LNCaP clone FGC (cell line): ENCODE measurements around the gene CDHR4.
"Not testable (repeated sequence)": the region's sequence is repeated elsewhere in the genome, so short reads cannot be mapped to it uniquely, and the experiment has no call there.

Experiments used
- DNase-seq: peaks from one replicate; pipeline ENCODE4 v3.0.0-alpha.2; 2011; ENCODE audit warnings: low read depth
- H3K4me3 ChIP-seq: 2 replicates; pipeline ENCODE4 v1.5.1; 2011; ENCODE audit warnings: mild to moderate bottlenecking, low read depth, low read length, control low read depth
- TF ChIP-seq, protein P1 (sequence below): IDR thresholded peaks from 2 replicates; pipeline ENCODE4 v1.5.1; 2012; ENCODE audit warnings: mild to moderate bottlenecking; ENCODE audit not compliant: control insufficient read depth, insufficient read depth; ENCODE audit errors: extremely low read depth

Gene CDHR4

DNA sequence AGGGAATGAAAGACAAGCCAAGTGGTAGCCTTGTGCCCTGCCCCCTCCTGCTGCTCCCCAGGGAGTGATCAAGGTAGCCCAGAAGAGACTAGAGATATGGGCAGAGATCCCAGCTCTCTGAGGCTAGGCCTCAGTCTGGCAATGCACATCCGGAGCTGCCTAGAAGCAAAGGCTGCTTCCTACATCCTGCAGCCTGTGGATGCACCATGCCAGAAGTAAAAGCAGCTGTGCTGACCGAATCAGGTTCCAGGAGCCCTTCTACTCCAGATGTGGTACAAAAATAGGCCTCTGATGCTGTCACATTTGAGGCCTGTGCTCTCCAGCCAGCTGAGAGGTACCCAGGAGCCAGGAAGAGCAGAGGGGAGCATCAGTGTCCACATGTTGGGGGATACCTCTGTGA lies 40.7 kb upstream of the CDHR4 start:
- no peak overlapping the region for H3K4me3 ChIP-seq
- no peak for DNase-seq
- TF ChIP-seq, protein P1, sequence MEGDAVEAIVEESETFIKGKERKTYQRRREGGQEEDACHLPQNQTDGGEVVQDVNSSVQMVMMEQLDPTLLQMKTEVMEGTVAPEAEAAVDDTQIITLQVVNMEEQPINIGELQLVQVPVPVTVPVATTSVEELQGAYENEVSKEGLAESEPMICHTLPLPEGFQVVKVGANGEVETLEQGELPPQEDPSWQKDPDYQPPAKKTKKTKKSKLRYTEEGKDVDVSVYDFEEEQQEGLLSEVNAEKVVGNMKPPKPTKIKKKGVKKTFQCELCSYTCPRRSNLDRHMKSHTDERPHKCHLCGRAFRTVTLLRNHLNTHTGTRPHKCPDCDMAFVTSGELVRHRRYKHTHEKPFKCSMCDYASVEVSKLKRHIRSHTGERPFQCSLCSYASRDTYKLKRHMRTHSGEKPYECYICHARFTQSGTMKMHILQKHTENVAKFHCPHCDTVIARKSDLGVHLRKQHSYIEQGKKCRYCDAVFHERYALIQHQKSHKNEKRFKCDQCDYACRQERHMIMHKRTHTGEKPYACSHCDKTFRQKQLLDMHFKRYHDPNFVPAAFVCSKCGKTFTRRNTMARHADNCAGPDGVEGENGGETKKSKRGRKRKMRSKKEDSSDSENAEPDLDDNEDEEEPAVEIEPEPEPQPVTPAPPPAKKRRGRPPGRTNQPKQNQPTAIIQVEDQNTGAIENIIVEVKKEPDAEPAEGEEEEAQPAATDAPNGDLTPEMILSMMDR, result no peak

DNA sequence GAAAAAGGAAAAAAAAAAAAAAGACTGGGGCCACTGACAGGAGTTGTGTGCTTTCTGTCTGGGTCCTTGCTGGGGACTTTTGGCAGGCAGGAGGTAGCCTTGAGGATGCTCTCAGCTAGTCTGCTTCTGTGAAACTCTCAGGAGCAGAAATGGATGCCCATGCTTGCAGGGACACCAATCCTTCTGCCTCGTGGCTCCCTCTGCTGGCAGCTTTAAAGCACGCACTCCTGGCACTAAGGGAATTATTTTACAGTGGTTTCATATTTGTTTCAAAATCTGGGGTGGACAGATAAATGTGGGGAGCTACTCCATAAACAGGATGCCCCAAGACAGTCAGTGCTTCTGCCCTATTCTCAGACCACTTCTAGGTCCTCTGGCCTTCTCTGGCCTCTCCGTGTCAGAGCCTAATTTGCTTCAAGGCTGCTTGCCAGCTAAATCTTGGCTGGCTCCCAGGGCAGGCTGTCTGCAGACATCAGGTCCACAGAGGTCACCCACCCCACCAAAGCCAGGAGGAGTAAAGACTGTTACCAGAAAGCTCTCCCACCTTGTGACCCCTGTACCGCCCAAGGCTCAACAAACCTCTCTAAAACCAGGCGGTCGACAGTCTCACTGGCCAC lies 39.6 kb upstream of the CDHR4 start:
- H3K4me3 ChIP-seq, result no peak overlapping the region
- TF ChIP-seq, protein P1, result peak; percentile 90
- peak; percentile 54 for DNase-seq

DNA sequence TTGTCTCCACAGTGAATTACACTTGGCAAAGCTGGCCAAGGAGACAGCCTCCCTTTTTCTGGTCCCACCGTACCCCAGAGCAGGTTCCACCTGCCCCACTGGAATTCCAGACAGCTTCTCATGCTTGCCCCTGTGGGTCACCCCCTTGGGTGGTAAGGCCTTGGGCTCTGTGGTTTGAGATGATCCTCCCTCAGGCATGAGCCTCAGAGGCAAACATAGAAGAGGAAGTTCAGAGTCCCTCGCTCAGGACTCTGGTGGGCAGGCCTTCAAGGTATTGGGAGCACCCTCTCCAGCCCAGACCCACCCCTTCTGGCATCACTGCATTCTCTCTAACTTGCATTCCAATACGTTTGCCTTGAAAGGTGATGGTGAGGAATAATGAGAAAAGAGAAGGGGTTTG lies 31.7 kb upstream of the CDHR4 start:
- TF ChIP-seq, protein P1, result no peak

DNA sequence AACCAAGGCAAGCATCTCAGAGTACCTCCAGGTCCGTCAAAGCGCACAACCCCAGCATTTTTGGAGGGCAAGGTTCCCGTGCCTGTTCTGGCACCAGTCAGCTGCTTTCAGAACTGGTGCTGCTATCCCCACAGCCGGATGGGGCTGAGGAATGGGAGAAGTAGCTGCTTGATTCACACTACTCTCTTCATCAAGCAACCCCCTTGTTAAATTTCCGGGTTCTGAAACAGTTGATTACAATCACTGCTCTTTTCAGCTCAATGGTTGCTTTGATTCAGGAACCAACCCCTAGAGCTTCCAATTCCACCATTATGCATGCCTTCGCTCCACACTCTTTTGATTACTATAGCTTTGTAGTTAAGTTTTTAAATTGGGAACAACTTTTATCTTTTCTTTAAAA lies 26.3 kb upstream of the CDHR4 start:
- DNase-seq, result no peak
- TF ChIP-seq, protein P1, result no peak
- H3K4me3 ChIP-seq, result no peak overlapping the region

More for the DNA sequence above, 31.7 kb upstream of the CDHR4 start:
- no peak for DNase-seq
- H3K4me3 ChIP-seq, result no peak overlapping the region

DNA sequence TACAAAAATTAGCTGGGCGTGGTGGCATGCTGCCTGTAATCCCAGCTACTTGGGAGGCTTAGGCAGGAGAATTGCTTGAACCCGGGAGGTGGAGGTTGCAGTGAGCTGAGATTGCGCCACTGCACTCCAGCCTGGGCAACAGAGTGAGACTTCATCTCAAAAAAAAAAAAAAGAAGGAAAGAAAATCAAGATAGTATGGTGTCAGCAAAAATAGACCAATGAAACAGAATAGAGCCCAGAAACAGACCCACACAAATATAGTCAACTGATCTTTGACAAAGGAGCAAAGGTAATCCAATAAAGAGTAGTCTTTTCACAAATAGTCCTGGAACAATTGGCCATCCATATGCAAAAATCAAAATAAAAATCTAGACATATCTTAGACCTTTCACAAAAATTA lies 23.5 kb upstream of the CDHR4 start:
- not testable (repeated sequence) for H3K4me3 ChIP-seq, DNase-seq

DNA sequence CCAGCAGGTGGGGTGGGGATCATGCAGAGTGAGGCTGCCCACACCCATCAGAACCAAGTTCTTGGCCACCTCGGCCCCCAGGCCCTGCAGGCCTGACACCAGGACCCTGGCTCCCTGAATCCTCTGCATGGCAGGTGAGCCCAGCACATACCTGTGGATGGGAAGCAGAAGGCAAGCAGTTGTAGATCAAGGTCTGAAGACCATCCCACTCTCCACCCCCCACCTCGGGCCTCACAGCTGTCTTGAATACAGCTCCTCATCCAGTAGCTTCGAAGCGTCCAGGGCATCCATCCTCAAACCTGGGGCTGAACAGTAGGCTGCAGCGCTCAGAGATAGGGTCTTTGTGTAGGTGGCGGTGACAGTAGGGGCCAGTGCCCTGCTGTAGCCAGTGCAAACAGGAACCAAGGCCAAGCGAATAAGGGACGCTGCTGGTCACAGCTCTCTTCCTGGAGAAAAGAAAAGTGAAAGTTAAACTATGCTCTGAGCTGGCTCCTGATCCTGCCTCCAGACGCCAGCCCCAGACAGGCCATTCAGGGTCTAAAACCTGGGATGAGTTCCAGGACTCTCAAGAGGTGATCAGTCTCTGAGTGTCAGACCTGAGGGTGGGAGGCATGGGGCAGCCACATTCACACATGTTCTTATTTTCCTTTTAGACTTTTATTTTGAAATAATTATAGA lies 14.0 kb upstream of the CDHR4 start, which contains the start of gene UBA7:
TSS of gene UBA7 (minus strand) at position 457 of the 678 bp plus-strand sequence. CDS start at position 291, 166 bp downstream.
- peak within 1 kb of the TSS; percentile 11 for H3K4me3 ChIP-seq
- TF ChIP-seq, protein P1, result no peak

DNA sequence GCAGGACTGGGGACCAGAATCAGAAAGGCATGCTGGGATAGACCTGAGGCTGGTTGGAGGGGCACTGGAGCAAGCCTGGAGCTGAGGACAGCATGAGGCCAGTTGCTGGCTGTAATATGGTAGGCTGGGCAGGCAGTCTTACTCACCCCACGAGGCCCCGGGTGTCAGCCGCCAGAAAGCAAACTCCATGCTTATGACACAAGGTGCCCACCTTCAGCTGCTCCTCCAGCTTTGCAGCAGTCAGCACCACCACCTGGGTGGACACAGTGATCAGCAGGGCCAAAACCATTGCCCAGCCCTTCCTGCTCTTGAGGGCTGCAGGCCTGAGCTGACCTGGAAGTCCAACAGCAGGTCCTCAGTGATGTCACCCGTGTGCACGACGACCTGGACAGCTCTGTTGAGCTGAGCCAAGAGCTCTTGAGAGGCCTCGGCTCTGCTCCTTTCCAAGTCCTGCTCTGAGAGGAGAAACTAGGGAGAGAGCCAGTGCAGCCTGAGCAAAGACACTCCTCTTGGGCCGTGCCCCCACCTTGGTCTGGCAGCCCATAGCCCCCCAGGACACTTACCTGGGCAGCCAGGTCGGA lies 13.3 kb upstream of the CDHR4 start:
- no peak for DNase-seq
- TF ChIP-seq, protein P1, result no peak
- H3K4me3 ChIP-seq, result no peak overlapping the region

More for the DNA sequence above, 14.0 kb upstream of the CDHR4 start, which contains the start of gene UBA7:
- DNase-seq, result no peak
